ENCODE results near the gene PPP1R1C.

The PPP1R1C gene

DNA sequence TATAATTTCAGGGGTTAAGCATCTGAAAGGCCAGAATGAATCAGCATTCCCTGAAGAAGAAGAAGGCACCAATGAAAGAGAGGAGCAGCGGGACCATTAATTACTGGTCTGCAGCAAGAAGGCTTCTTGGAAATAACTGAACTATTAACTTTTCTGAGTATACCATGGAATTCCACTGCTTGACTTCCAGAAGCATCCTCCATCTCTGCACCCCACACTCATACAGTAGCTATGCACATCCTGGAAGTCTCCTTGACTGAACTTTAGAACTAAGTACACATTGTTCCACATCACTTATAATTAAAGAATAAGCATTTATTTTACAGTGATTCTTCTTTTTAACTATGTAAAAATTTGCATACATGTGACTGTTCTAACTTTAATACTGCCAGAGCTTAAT, 131.5 kb downstream of the PPP1R1C start:
- TF ChIP-seq, protein P1, sequence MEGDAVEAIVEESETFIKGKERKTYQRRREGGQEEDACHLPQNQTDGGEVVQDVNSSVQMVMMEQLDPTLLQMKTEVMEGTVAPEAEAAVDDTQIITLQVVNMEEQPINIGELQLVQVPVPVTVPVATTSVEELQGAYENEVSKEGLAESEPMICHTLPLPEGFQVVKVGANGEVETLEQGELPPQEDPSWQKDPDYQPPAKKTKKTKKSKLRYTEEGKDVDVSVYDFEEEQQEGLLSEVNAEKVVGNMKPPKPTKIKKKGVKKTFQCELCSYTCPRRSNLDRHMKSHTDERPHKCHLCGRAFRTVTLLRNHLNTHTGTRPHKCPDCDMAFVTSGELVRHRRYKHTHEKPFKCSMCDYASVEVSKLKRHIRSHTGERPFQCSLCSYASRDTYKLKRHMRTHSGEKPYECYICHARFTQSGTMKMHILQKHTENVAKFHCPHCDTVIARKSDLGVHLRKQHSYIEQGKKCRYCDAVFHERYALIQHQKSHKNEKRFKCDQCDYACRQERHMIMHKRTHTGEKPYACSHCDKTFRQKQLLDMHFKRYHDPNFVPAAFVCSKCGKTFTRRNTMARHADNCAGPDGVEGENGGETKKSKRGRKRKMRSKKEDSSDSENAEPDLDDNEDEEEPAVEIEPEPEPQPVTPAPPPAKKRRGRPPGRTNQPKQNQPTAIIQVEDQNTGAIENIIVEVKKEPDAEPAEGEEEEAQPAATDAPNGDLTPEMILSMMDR (IDR thresholded peaks at IDR 0.05; ENCODE audit: low read depth, low read length, missing control alignments) = no peak
- no peak for DNase-seq (ENCODE audit: low read depth)
- H3K4me3 ChIP-seq (ENCODE audit: low read depth, low read length) = no peak overlapping the region

DNA sequence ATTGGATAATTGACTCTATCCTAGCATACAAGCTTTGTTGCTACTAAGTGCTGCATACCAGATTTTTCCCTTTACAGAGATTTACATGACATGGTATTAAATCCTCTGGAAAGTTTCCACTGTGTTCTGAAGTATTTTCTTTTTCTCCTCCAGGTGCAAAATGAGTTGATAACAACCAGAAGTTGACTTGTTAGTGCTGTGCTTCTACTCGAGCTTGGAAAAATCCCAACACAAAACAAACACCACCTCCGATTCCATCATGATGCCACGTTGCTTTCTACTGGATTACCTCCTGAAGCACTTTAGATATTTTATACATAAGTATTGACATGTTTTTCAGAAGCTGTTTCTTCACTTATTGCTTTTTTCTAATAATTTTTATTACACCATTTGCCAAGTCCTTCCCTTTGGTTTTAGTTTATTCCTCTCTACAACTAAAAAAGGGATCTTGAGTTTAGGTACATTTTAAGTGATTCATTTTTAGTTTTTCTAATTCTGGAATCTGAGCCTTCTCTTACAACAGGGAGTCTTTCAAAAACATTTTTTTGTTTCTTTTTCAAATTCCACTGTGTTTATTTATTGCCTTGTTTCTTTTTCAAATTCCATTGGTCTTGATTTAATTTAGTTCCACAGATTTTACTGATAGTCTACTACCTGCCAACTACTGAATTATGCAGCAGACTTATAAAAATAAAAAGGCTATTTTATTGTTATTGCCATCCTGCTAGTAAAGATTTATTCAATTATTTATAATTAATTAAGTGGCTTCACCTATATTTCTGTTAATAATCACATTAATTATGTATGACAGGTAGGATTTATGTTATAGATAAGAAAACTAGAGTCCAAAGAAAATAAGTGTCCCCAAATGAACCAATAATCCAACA, 143.4 kb downstream of the PPP1R1C start:
- H3K4me3 ChIP-seq (ENCODE audit: low read depth, low read length) = no peak overlapping the region
- DNase-seq (ENCODE audit: low read depth) = no peak
- TF ChIP-seq, protein P1 (IDR thresholded peaks at IDR 0.05; ENCODE audit: low read depth, low read length, missing control alignments) = no peak

DNA sequence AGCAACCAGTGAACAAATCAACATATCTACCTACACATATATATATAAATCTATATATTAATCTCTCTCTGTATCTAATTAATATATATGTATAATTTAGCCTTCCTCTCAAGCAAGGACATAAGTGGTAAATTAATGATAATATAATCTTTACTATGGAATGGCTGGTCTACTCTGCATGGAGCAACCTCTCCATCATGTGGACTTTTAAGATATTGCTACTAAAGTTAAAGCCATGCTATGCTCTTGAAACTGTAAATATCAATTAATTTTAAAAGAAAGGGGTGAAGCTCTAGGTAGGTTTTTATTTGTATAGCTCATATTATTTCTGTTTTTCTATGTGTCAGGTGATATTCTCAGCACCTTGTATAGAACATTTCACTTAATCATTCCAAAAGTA, 147.0 kb downstream of the PPP1R1C start:
- no peak overlapping the region for H3K4me3 ChIP-seq (ENCODE audit: low read depth, low read length)
- no peak for DNase-seq (ENCODE audit: low read depth)
- TF ChIP-seq, protein P1 (IDR thresholded peaks at IDR 0.05; ENCODE audit: low read depth, low read length, missing control alignments) = no peak

DNA sequence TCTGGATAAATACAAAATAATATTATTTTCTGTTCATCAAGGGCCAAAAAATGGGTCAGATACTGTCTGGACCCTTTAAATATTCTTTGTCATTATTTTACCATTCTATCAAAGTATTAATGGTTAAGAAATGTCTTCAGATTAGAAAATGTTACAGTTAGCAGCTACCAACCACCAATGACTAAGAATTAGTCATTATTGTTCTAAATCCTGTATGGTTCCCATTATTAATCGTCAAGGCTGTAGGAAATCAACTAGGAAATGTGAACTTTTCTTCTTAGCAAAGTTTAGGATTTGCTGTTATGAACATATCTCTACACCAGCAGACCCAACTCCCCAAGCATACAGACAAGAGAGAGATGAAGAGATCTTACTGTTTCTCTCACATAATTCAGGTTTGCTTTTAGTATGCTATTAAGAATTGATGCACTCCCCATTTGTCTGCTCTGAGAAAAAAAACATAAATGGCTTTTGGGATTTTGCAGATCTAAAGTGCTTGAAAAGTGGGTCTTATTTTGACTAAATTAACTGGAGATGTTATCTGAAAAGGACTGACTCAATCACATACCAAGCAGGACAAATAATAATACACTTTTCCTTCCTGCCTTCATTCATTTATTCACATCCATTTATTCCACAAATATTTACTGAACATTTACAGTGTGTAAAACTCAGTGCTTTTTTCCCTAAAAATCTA, 147.7 kb downstream of the PPP1R1C start:
- no peak for DNase-seq (ENCODE audit: low read depth)
- H3K4me3 ChIP-seq (ENCODE audit: low read depth, low read length) = no peak overlapping the region
- TF ChIP-seq, protein P1 (IDR thresholded peaks at IDR 0.05; ENCODE audit: low read depth, low read length, missing control alignments) = no peak

DNA sequence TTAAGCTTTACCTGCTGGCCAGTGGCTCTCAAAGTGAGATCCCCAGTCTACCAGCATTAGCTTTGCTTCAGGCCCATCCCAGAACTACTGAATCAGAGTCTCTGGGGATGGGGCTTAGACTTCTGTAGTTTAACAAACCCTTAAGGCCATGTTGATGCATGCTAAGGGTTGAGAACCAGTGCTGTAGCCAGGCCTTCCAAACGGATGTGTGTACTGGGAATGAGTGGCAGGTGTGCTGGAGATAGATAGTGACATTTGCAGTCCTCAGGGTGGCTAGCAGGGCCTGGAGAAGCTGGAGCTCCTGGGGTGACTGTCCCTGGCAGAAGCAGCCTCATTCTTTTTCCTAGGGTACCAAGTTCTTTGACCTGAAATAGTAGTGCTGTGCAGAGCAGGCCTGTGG, 148.5 kb downstream of the PPP1R1C start:
- DNase-seq (ENCODE audit: low read depth) = no peak
- no peak overlapping the region for H3K4me3 ChIP-seq (ENCODE audit: low read depth, low read length)
- TF ChIP-seq, protein P1 (IDR thresholded peaks at IDR 0.05; ENCODE audit: low read depth, low read length, missing control alignments) = no peak

DNA sequence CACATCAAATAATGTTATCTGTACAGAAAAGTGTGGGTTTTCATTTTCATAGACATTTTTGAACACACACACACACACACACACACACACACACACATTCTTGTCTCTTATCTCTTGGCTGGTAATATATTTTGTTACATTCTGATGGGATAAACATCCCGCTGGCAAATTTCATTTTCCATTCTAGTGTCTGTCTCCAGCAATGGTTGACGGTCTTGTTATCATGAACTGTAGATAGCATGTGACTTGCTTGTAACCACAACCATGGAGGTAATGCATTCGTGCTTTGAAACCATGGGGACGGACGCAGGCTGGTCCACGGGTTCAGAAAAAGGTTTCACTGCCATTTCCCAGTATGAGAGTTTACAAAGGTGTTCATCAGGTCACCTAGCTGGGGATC, 156.4 kb downstream of the PPP1R1C start:
- no peak for DNase-seq (ENCODE audit: low read depth)
- no peak overlapping the region for H3K4me3 ChIP-seq (ENCODE audit: low read depth, low read length)
- TF ChIP-seq, protein P1 (IDR thresholded peaks at IDR 0.05; ENCODE audit: low read depth, low read length, missing control alignments) = no peak

Data from GM12864 (cell line).